ENCODE results near the gene KLK12. TPM values are rescaled to one million over a fixed set of nuclear protein-coding genes. Genes with fewer than 3 reads are reported as not detected.

KLK12 gene
- total RNA-seq, 6 donors from 2014 or later, result 0.54 to 2.0 TPM; not detected in 4

DNA sequence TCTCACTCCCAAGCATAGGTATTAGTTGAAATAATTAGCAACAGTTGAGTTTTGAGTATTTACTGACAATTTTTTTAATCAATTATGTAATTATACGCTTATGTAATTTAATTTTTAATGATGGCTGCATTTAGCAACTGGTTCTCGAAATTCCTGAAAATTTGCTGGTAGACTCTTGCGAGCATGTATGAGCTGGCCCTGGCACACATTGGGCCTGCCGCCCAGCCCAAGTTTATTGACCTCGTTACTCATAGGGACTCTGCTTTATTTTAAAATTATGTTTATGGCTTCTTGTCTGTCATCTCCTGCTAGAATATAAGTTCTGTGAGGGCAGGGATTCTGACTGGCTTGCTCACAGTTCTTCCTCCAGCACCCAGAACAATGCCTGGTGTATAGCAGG is 41.2 kb upstream of the KLK12 start:
- no peaks in the 10 kb centered on the region for H3K27me3 ChIP-seq
- peaks cover 2 to 11% (median 10%) of the 10 kb centered on the region in 4 donors for H3K9me3 ChIP-seq
- TF ChIP-seq POLR2A (IDR thresholded peaks at IDR 0.05) (no peak), POLR2AphosphoS5 (IDR thresholded peaks at IDR 0.05) (no peak)
- no peak overlapping the region for H3K4me3 ChIP-seq
- no peak overlapping the region for H3K27ac ChIP-seq
- 83 to 93% methylated on average over 5 of the region's 5 CpGs for WGBS, 2 donors
- DNase-seq (no peak), ATAC-seq (ENCODE audit: low FRiP score in 2 of 2) (no peak)
- H3K4me1 ChIP-seq, result no peaks in the 10 kb centered on the region
- no peaks in the 10 kb centered on the region for H3K36me3 ChIP-seq

GRCh38 chr19:51071095-51071405 is 36.2 kb upstream of the KLK12 start:
- no peak for TF ChIP-seq POLR2AphosphoS5 (IDR thresholded peaks at IDR 0.05)
- no peak for TF ChIP-seq EP300 (IDR thresholded peaks at IDR 0.05)
- no peak for TF ChIP-seq CTCF (IDR thresholded peaks at IDR 0.05)
- no peak for TF ChIP-seq POLR2A (IDR thresholded peaks at IDR 0.05)
- Histone ChIP-seq H3K36me3 (no peaks in the 10 kb centered on the region), H3K9me3 (peaks cover 2 to 11% (median 10%) of the 10 kb centered on the region in 4 donors), H3K4me1 (no peaks in the 10 kb centered on the region), H3K27ac (no peak overlapping the region), H3K27me3 (no peaks in the 10 kb centered on the region), H3K4me3 (no peak overlapping the region)
- no peak for ATAC-seq (ENCODE audit: low FRiP score in 2 of 2)
- WGBS, 2 donors, result 45 to 63% methylated on average over 4 of the region's 4 CpGs
- DNase-seq, result no peak

DNA sequence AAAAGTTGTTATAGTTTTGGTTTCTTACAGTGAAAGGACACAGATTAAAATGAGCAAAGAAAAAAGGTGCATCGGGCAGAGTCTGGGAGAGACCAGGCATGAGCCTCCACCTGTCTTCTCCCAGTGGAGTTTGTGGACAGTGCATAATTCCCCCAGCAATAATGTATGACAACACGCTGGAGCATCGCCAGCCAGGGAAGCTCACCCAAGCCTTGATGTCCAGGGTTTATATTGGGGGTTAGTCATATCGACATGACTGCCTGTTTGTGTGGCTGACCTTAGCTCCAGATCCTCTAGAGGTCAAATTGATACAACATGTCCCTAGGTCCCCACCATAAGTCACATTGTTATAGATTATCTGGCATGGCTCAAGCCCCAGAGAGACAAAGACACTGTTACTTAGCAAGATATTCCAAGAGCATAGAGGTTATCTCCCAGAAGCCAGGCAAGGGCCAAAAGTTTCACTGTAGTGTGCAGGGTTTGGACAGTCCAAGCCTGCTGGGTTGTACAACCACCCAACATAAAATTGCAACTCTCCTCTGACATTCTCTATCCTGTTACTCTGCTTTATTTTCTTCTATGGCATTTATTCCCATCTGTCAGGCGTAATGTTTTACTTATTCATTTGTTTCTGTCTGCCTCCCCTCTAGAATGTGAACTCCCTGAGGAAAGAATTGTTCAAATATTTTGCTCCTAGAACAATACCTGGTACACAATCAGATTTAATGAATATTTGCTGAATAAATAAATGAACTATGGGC is 35.7 kb upstream of the KLK12 start:
- DNase-seq (no peak), ATAC-seq (ENCODE audit: low FRiP score in 2 of 2) (no peak)
- Histone ChIP-seq H3K36me3 (no peaks in the 10 kb centered on the region), H3K27ac (no peak overlapping the region), H3K9me3 (peaks cover 2 to 11% (median 10%) of the 10 kb centered on the region in 4 donors), H3K27me3 (peaks cover 0 to 5% (median under 1%) of the 10 kb centered on the region in 4 donors), H3K4me1 (no peaks in the 10 kb centered on the region), H3K4me3 (no peak overlapping the region)
- no peak for TF ChIP-seq POLR2AphosphoS5 (IDR thresholded peaks at IDR 0.05)
- TF ChIP-seq POLR2A (IDR thresholded peaks at IDR 0.05), result no peak
- TF ChIP-seq EP300 (IDR thresholded peaks at IDR 0.05), result no peak
- TF ChIP-seq CTCF (IDR thresholded peaks at IDR 0.05), result no peak
- WGBS, 2 donors, result 85 to 91% methylated on average over 5 of the region's 5 CpGs

GRCh38 chr19:51066393-51067186 is 31.8 kb upstream of the KLK12 start:
- no peak overlapping the region for H3K27ac ChIP-seq
- H3K4me1 ChIP-seq, result peaks cover 0 to 9% (median 4%) of the 10 kb centered on the region in 4 donors
- no peak overlapping the region for H3K4me3 ChIP-seq
- no peaks in the 10 kb centered on the region for H3K9me3 ChIP-seq
- no peak for TF ChIP-seq CTCF (IDR thresholded peaks at IDR 0.05)
- no peak for TF ChIP-seq POLR2A (IDR thresholded peaks at IDR 0.05)
- no peak for TF ChIP-seq POLR2AphosphoS5 (IDR thresholded peaks at IDR 0.05)
- no peak for TF ChIP-seq EP300 (IDR thresholded peaks at IDR 0.05)
- peaks cover 0 to 16% (median 6%) of the 10 kb centered on the region in 4 donors for H3K27me3 ChIP-seq
- 52 to 61% methylated on average over 7 of the region's 7 CpGs for WGBS, 2 donors
- DNase-seq (no peak), ATAC-seq (ENCODE audit: low FRiP score in 2 of 2) (no peak)
- no peaks in the 10 kb centered on the region for H3K36me3 ChIP-seq

- ATAC-seq (ENCODE audit: low FRiP score in 2 of 2) (peak in 1 of 2 donors; percentile 19), DNase-seq (peak in 1 of 2 donors; percentile 33)
- Histone ChIP-seq H3K36me3 (no peaks in the 10 kb centered on the region), H3K27me3 (peaks cover 0 to 16% (median 6%) of the 10 kb centered on the region in 4 donors), H3K27ac (no peak overlapping the region), H3K9me3 (no peaks in the 10 kb centered on the region), H3K4me3 (peak overlapping the region in 3 of 4 donors; percentile 15 to 35 (median 21)), H3K4me1 (peaks cover 0 to 9% (median 4%) of the 10 kb centered on the region in 4 donors)
- 12 to 16% methylated on average over 17 to 24 of the region's 25 CpGs for WGBS, 2 donors
- TF ChIP-seq POLR2AphosphoS5 (IDR thresholded peaks at IDR 0.05), result no peak
- TF ChIP-seq CTCF (IDR thresholded peaks at IDR 0.05), result no peak
- TF ChIP-seq POLR2A (IDR thresholded peaks at IDR 0.05), result no peak
- no peak for TF ChIP-seq EP300 (IDR thresholded peaks at IDR 0.05)
Observed at GRCh38 chr19:51065221-51065960, 30.6 kb upstream of the KLK12 start.

Measured in upper lobe of left lung (tissue), 6 donors.